Kasumi-1 (cell line): ENCODE measurements around the gene GINS3.

ENCODE experiments used
- DNase-seq, 2 experiments: peaks; one replicate each; lab custom pipeline; 2025; lab: John Stamatoyannopoulos, UW

GINS3 gene

GRCh38 chr16:58425756-58426494 lies 33.7 kb downstream of the GINS3 start:
- peak; percentile 93 to 95 for DNase-seq

GRCh38 chr16:58426966-58427365 lies 34.7 kb downstream of the GINS3 start:
- no peak for DNase-seq

- no peak for DNase-seq
Measured at GRCh38 chr16:58428621-58429542, 36.6 kb downstream of the GINS3 start.

GRCh38 chr16:58430718-58431117 lies 38.4 kb downstream of the GINS3 start:
- DNase-seq: no peak

GRCh38 chr16:58433569-58433951 lies 41.3 kb downstream of the GINS3 start:
- DNase-seq: no peak

GRCh38 chr16:58435779-58436178 lies 43.5 kb downstream of the GINS3 start:
- DNase-seq: no peak

GRCh38 chr16:58440131-58440530 lies 47.9 kb downstream of the GINS3 start:
- DNase-seq: no peak

GRCh38 chr16:58442547-58442946 lies 50.3 kb downstream of the GINS3 start:
- no peak for DNase-seq

- no peak for DNase-seq
Measured at GRCh38 chr16:58443783-58444182, 51.5 kb downstream of the GINS3 start.

GRCh38 chr16:58444265-58444664 lies 52.0 kb downstream of the GINS3 start:
- DNase-seq: no peak

- DNase-seq: no peak
Measured at GRCh38 chr16:58448890-58449289, 56.6 kb downstream of the GINS3 start.

- DNase-seq: no peak
Measured at GRCh38 chr16:58449306-58449705, 57.0 kb downstream of the GINS3 start.

- DNase-seq: peak; percentile 38 to 46
Measured at GRCh38 chr16:58449768-58450167, 57.5 kb downstream of the GINS3 start.

- no peak for DNase-seq
Measured at GRCh38 chr16:58450590-58450989, 58.3 kb downstream of the GINS3 start.

GRCh38 chr16:58451265-58451689 lies 59.0 kb downstream of the GINS3 start:
- no peak for DNase-seq

- no peak for DNase-seq
Measured at GRCh38 chr16:58451945-58452401, 59.7 kb downstream of the GINS3 start.

- DNase-seq: no peak
Measured at GRCh38 chr16:58452640-58453039, 60.4 kb downstream of the GINS3 start.

GRCh38 chr16:58454178-58454577 lies 61.9 kb downstream of the GINS3 start:
- no peak for DNase-seq

- DNase-seq: no peak
Measured at GRCh38 chr16:58454856-58455255, 62.6 kb downstream of the GINS3 start.
